HG03196 (cell line): ENCODE results near the gene OSER1.
"Not testable (repeated sequence)": the region's sequence is repeated elsewhere in the genome, so short reads cannot be mapped to it uniquely, and the experiment has no call there.

ENCODE experiments used
- ATAC-seq: cut with Tn5 transposase; IDR thresholded peaks from one replicate; pipeline ENCODE4 v1.9.1; 2021; ENCODE audit not compliant: unreplicated experiment

The OSER1 gene

DNA sequence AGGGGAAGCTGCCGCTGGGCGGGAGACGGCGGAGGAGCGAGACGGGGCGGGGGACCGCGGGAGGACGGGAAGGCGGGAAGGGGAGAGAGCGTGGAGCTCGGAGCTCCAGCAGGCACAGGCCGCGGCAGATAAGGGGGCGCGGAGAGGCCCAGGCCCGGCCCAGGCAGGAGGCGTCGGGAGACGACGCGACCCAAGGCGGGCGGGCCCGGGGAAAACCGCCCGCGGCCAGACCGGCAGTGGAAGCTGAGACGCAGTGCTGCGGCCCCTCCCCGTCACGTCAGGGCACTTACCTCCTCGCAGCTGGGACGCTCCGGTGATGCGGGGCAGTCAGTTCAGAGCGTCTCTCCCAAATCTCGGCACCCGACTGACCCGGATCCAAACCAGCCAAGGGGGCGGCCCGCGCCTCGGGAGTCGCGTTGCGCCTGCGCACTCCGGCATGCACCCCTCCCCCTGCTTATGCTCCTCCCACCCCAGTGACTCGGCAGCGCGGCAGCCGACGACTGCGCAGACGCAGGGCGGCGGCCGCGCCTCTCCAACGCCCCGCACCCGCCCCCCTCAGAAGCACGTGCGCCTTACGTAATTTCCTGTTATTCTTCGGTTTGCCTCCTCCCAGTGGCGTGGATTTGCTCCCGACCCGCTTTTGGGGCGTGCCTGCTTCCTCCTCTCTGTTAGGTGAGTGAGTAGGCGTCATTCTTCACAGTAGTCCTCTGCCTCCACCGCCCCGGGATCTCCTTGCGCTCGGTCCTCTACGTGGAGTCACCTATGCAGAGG lies at the start of gene OSER1:
TSS of gene OSER1 (minus strand) at position 366 of the 771 bp plus-strand sequence. CDS start 3,814 bp downstream, outside the sequence.
- ATAC-seq, result peak; percentile 78

- no peak for ATAC-seq
Measured at GRCh38 chr20:44258226-44258890, 47.8 kb upstream of the OSER1 start.

- no peak for ATAC-seq
Measured at GRCh38 chr20:44256961-44257360, 46.4 kb upstream of the OSER1 start.

DNA sequence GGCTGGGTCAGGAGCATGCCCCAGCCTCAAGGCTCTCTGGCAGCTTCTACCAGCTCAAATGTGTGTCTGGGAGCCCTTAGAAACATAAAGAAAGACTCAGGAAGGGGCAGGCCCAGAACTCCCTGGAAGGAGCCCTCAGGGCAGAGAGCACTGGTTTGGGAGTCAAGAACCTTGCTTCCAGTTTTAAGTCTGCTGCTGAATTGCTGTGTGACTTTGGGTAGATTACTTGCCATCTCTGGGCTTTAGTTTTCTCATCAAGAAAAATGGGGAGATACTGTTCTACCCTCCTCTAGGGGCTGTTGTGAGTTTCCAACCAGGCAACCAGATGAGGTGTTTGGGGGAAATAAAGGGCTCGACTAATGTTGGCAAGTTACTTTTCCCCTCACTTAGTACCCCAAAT lies 45.4 kb upstream of the OSER1 start:
- ATAC-seq, result no peak

GRCh38 chr20:44254073-44254472 lies 43.5 kb upstream of the OSER1 start:
- no peak for ATAC-seq

DNA sequence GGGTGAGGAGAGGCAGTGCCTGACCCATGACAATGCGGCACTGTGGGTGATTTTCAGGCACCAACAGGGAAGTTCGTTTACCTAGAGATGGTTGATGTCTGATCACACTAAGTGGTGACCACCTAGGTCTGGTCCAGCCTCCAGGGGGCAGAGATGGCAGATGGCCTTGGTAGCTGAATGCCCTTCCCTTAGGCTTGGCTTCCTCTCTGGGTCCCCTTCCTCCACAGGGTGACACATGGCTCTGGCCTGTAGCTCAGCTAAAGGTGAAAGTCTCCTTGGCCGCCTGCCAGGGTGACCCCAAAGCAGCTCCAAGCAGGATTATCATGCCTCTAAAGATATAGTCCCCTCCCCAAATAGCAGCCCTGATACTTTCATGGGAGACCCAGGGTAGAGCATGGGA lies 43.0 kb upstream of the OSER1 start:
- no peak for ATAC-seq

- no peak for ATAC-seq
Measured at GRCh38 chr20:44251284-44251683, 40.7 kb upstream of the OSER1 start.

- ATAC-seq, result no peak
Measured at GRCh38 chr20:44248410-44248759, 37.8 kb upstream of the OSER1 start.

DNA sequence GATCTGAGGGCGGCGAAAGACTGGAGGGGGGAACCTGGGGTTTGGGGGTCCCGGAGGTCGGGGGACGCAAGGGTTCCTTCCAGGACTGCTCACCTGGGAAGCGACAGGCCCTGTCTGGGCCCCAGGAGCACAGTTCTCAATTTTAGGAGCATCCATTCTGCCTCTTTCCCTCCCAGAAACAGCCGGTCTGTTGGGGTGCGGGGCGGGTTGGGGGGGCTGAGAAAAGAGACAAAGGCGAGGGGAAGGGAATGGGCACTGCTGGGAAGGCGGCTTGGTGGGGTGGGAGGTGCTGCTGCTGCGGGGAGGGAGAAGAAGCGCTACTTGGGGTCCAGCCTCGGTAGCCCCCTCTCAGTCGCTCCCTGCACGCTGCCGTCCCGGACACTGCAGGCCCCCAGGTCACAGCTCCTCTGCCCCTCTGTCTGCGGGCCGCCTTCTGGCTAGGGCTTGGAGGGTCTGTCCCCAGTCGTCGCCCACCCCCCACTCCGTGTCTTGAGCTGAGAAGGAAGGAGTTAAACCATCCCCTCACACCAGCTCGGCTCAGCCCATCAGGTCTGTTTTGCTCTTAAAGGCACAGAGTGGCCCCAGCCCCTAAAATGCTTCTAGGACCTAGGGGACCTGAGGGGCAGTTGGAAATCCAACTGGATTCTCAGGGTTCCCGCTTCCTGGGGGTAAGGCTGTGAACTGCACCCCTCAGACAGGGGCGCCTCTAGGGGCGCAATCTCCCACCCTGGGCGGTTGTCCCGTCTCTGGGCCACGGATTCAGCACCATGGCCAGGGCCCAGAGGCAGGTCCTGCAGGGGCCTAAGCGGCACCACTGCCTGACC lies 37.2 kb upstream of the OSER1 start:
- ATAC-seq, result no peak

GRCh38 chr20:44247131-44247571 lies 36.6 kb upstream of the OSER1 start, which contains the start of gene GDAP1L1:
TSS of gene GDAP1L1 (plus strand) at chr20:44247308. CDS start at chr20:44247335, 27 bp downstream.
- no peak for ATAC-seq

DNA sequence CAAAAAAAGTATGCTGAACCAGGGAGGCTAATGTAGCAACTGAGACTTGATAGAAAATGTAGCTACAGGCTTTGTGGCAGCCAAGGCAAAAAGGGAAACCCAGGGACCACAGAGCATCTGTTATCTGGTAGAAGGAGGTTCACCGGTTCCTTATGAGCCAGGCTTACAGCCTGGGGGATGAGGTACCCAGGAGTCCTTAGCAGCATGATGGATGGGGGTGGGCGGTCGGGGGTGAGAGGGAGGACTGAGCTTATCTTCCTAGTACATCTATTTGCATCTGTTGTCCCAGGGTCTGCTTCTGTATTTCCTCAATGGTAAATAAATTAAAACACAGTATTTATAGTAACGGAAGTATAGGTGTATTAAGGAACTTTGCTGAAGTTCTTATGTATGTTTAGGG lies 35.4 kb upstream of the OSER1 start:
- ATAC-seq, result no peak

DNA sequence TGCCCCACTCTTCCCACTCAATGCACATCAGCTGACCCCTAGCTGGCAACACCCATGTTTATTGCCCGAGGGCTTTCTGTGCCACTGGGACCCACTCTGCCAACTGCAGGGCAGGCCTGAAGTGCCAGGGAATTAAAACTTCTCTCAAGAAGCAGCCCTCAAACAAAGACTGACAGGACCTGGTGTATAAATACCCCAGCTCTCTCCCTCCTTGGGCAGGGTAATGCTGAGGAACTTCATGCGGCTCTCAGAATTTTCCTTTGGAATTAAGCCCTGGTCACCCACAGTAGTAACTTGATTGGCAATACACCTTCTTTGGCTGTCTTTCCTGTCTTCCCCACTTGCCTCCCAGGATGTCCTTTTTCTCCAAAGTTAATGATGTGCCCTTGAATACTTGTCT lies 31.2 kb upstream of the OSER1 start:
- ATAC-seq, result no peak

DNA sequence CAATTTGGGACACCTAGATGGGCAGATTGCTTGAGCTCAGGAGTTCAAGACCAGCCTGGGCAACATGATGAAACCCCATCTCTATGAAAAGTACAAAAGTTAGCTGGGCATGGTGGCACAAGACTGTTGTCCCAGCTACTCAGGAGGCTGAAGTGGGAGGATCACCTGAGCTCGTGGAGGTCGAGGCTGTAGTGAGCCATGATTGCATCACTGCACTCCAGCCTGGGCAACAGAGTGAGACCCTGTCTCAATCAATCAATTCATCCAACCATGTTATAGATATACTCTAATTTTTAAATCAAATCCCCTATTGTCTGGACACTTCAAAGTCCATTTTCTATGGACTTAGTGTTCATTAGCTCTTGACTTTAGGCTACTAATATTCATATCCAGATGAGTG lies 26.3 kb upstream of the OSER1 start:
- not testable (repeated sequence) for ATAC-seq

GRCh38 chr20:44235702-44236101 lies 25.1 kb upstream of the OSER1 start:
- no peak for ATAC-seq

GRCh38 chr20:44234566-44235317 lies 24.2 kb upstream of the OSER1 start:
- no peak for ATAC-seq

DNA sequence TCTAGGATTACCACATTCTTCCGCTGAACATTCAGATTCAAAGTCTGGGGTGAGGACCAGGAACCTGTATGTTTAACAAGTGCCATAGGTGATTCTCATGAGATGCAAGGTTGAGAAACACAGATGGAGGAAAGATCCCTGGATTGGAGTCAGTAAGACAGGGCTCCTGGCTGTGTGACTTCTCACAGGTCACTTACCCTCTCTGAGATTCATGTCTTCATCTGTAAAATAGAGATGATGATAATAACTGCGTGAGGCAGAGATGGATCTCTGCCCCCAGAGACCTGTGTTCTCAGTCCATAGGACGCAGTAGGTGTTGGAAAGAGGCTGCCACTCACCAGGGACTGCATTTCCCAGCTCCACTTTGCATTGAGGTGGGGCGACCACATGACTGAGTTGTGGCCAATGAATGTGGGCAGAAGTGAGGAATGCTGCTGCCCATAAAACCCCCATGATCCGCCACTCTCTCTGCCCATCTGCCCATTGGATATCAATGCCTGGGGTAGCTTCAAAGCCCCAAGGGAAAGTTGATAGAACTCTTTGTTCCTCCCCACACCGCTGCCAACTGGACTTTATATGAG lies 23.0 kb upstream of the OSER1 start:
- ATAC-seq, result no peak

DNA sequence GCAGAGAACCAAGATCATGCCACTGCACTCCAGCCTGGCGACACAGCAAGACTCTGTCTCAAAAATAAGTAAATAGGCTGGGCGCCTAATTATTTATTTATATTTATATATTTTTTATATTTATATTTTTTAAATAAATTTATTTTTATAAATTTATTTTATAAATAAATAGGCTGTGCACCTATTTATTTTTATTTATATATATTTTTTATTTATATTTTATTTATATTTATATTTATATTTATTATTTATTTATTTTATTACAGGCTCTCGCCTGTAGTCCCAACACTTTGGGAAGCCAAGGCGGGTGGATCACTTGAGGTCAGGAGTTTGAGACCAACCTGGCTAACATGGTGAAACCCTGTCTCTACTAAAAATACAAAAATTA lies 21.9 kb upstream of the OSER1 start:
- ATAC-seq, result not testable (repeated sequence)

- no peak for ATAC-seq
Measured at GRCh38 chr20:44231713-44232468, 21.3 kb upstream of the OSER1 start.

- no peak for ATAC-seq
Measured at GRCh38 chr20:44231193-44231592, 20.6 kb upstream of the OSER1 start.
